ENCODE data around the gene ADORA1.

- TF ChIP-seq POLR2A (IDR thresholded peaks at IDR 0.05; ENCODE audit: low read length) (no peak), GATA1 (IDR thresholded peaks at IDR 0.05; ENCODE audit: low read depth, low read length) (no peak)
Measured at GRCh38 chr1:203187689-203188264, 60.3 kb downstream of the ADORA1 start.
